ENCODE measurements around the gene RAD50.

RAD50 gene

DNA sequence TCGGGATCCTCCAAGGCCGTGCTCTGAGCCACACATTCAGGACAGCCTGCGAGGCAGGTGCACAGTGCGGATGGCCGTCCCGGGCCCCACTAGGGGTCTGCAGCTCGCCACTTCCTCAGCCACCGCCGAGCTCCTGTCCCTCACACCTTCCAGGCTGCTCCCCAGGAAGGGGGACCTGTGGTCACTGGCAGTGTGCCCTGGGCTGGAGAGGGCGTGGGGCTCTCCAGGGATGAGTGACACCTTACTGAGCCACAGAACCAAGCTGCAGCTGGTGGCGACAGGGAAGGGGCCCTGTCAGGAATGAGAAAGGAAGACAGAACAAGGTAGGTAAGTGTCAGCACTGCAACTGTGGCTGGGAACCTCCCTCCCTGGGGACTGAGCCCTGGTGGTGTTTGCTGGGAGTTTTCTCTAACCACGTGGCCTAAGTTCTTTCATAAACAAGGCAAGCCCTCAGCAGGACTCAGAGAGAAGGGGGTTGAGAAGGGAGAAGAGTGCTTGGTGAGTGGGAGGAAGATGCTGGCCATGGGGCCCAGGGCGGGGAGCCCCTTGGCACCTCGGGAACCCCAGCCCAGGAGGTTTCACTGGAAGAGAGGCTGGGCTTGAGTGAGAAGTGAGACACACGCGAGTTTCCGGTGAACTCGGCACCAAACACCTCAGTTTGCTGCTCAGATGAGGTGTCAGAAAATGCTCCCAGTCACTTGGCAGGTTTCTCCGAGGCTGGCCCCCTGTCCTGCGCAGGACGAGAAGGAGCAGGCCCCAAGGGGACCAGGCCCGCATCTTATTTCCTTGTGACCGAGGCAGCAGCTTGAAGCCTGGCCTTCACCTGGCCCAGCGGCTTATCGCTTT, 106.4 kb downstream of the RAD50 start:
- DNase-seq = peak; percentile 31

DNA sequence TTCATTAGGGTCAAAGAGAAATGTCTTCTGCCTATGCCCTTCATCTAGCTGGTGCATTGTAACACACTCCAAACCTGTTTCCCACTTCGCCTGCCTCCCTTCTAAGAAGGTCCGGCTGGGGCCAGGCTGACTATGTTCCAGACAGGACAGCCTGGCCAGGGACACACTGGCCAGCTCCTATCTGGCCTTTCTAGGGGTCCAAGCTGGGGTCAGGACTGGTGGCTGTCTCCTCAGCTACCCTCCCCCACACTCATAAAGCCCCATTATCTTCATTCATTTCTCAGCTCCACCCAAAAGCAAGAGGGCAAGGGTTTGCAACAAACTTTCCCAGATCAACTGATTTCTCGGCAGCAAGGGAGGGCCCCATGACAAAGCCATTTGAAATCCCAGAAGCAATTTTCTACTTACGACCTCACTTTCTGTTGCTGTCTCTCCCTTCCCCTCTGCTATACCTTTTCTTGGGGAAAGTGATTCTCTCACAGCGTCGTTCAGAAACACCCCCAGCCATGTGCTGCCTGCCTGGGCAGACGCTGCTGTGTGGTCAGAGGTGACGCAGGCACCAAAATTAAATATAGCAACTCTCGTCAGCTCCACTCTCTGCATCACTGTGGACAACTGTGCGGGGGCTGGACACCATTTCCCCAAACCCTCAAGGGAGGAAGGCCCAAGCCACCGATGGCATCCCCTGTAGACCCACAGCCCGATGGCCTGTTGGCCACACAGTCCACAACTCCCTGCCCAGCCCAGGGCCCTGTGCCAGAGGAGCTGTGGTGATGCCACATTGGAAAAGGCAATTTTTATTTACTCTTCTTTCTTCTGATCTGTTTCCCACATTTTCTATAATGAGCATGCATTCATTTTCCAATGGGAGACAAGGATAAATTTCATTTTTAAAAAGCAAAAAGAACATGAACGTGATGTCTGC, 107.3 kb downstream of the RAD50 start:
- DNase-seq = no peak

GRCh38 chr5:132664696-132665209, 108.0 kb downstream of the RAD50 start:
- DNase-seq = no peak

DNA sequence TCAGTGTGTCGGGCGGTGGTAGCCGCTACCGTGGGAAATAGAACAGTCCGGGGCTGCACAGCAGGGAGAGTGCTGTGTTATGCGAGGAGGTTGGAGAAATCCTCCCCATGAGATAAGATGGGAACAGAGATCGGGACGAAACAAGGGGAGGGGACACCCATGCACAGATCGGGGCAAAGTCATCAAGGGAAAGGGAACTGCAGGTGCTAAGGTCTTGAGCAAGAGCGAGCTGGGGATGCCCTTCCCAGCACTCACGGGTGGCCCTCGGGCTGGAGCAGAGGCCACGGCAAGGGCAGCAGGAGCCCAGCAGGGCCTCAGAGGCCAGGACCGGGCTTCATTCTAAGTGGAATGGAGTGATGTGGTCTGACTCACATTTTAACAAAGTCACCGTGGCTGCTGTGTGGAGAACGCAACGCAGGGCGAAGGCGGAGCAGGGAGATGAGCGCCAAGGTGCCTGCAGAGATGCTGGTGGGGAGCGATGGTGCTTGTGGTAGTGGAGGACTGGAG, 108.8 kb downstream of the RAD50 start:
- no peak for DNase-seq

DNA sequence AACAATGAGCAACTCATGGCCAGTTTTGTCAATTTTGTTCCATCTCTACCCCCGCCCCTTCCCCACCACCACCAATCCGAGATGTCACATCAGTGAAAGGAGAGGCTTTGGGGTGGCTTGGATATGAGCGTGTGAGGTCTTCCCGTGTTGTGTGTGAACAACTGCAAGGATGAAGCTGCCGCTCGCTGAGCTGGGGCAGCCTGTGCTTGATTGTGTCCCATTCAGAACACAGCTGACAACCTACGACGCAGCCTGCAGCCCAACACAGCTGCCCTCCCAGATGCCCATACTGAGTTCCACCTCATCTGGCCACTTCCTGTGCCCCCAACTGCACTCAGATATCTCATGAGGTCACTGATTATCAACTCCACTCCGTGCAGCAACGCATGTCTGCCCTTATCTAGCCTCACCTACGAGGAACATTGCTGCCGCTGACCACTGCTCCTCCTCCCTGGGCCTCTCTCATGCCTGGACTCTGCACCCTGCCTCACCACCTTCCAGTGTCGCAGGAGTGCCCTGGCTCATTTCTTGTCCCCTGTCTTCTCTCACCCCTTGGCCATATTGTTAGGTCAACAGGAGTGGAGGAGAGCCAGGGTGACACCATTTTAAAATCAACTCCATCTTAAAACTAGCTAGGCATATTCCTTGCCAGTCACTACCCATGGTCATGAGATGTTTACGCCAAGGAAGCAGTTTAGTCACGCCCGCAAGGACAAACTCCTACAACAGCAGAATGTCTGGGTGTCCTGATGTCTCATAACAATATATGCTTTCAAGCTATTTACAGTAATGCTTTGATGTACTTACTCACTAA, 109.7 kb downstream of the RAD50 start:
- no peak for DNase-seq

DNA sequence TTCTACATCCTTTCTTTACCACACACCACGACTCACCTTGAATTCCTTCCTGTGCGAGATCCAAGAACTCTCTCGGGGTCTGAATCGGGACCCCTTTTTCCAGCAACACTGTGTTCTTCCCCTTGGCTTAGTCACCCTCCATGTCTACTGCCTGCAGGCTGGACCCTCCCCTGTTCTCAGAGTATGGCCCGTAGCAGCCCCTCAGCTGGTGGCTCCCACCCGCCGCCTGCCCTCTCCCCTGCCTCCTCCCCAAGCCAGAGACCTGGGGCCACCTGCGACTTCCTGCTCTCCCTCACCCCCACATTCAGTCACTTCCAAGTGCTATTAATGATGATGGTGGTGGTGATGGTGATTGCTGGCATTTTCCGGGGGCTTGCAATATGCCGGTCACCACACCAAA, 110.5 kb downstream of the RAD50 start:
- no peak for DNase-seq

- DNase-seq = no peak
These were observed 111.3 kb downstream of the RAD50 start for GRCh38 chr5:132667761-132668705.

GRCh38 chr5:132668706-132669454, 112.1 kb downstream of the RAD50 start:
- DNase-seq = no peak

DNA sequence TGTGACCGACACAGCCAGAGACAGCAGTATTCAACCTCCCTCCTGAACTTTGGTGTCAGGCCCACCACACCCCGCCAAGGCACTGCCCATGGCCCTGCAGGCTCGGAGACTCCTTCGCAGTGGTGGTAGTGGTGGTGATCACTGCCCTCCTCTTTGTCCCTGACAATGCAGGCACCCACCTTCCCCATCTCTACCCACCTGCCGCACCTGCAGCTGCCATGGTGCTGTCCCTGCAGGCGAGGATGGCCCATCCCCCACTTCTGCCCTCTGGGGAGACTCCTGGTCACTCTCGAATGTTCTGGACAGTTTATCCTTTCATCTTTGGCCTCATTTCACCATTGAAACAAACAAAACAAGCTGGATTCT, 112.7 kb downstream of the RAD50 start:
- DNase-seq = no peak

DNA sequence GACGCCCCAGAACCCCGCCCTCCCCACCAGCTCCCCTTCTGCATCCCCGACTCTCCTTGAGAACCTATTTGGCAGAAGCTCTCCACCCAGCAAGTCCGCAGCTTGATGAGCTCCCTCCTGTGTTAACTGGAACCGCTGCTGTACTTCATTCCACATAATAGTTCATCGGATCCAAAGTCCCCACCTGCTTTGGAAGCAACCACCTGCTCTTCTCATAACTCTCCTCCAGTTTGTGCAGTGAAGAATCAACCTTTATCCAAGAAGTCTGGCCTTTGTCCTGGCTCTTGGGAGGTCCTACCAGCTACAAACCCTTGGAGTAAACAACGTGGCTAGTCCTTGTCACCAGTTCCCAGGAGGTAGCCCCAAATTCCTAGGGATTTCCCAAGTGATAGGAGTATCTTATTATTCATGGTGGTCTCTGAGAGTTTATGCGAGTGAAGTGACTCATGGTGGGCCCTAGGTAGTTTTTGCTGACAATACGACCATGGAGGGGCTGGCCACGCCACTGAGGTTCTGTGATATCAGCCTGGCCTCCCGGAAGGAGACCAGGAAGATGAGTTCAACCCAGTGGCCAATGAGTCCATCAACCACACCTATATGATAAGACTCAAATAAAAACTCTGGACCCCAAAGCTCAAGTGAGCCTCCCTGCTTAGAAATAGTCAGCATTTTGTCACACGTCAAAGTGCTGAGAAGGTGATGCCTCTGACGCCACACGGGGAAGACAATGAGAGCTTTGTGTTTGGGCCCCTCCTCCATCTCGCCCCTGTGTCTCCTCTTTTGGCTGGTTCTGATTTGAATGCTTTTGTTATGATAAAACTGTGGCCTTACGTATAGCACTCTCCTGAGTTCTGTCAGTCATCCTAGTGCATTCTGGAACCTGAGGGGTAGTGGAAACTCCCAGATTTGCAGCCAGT, 113.4 kb downstream of the RAD50 start:
- no peak for DNase-seq

- DNase-seq = no peak
These were observed 114.2 kb downstream of the RAD50 start for GRCh38 chr5:132671000-132671399.

GRCh38 chr5:132673488-132673887, 116.7 kb downstream of the RAD50 start:
- DNase-seq = no peak

DNA sequence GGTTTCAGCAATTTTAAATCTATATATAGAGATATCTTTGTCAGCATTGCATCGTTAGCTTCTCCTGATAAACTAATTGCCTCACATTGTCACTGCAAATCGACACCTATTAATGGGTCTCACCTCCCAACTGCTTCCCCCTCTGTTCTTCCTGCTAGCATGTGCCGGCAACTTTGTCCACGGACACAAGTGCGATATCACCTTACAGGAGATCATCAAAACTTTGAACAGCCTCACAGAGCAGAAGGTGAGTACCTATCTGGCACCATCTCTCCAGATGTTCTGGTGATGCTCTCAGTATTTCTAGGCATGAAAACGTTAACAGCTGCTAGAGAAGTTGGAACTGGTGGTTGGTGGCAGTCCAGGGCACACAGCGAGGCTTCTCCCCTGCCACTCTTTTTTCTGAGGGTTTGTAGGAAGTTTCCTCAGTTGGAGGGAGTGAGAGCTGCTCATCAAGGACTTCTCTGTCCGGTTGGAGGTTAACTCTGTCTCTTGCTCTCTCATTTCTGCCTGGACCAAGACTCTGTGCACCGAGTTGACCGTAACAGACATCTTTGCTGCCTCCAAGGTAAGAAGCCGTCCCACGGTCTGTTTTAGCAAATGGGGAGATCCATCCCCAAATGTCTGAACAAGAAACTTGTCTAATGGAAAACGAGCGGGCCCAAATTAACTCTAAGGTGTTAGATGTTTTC, 117.3 kb downstream of the RAD50 start, which contains the start of gene IL4:
Gene IL4 (plus strand): TSS at position 51 of the 692 bp plus-strand sequence. CDS start 62 bp downstream, at position 113.
- DNase-seq = no peak

DNA sequence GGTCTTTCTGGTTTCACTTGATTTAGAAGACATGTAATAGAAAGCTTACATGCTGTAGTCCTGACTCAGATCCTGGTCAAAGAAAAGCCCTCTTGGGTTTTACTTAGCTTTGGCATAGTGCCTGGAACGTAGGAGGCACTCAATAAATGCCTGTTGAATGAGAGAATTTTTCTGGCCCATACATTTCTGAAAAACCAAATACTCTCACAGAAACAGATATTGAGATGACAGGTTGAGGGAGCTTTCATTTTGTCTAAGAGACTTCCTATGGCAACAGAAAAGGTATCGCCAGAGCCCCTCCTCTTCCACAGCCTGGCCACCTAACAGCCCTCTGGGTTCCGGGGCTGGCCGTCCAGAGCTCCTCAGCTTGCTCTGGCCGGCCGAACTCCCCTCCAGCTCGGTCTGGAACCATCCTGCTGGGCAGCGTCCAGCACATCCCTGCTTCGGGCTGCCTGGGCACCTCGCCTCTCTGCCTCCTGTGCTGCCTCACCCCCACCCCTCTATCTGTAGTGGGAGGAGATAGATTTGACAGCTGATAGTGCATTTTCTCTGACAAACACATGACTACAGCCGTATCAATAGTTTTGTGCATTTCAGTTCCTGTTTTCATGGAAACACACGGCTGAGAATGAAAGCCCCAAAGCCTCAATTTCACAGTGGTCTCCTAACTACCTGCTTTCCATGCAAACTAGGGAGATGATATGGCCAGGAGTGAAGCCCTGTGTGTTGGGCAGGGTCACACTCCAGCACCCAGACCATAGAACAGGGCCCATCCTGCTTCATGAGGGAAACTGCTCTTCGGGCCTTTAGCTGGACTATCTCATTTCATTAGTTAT, 118.1 kb downstream of the RAD50 start:
- DNase-seq = no peak

DNA sequence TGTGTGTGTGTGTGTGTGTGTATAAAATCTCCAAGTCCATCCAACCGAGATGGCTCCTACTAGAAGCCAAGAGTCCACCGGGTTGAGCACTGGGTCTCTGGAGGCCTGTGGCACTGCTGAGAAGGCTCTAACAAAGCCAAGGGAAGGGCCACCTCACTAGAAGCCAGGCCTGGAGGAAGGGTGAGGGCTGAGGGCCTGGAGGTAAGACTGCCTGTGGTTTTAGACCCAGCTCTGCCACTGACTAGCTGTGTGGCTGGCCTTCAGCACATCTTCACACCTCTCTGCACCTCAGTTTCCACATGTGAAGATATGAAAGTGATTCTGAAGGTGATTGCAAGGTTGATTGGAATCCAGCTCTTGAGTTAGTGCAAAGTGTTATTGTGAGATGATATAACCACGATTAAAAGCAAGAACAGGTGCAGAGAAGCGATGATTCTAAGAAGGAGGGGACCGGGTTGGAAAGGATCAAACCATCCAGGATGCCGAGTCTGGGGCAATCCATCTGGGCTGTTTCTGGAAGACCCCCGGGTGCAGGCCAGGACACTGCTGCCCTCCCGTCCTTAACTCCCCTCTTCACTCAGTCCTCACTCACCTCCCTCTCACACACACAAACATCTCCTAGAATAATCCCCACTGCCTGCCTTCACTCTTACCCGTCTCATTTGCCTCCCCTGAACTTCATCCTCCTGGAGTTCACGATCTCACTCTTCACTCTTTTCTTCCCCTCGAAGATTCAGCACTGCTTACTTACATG, 119.3 kb downstream of the RAD50 start:
- DNase-seq = no peak

- no peak for DNase-seq
These were observed 120.4 kb downstream of the RAD50 start for GRCh38 chr5:132677191-132677590.
